Adrenal gland (tissue), 5 donors: ENCODE measurements around the gene CLCN5.

ENCODE experiments used
- CTCF ChIP-seq, 6 experiments: fragments of 450-650 bp in 4 of 6; fragments of 200-600 bp in 2 of 6; sonication (generic) in 1 of 6; IDR thresholded peaks; 1 replicate in 5 of 6; 2 replicates in 1 of 6; pipeline versions ENCODE4 v1.5.1 to v1.8.0; 2016 to 2021; ENCODE audit warnings: antibody characterized with exemption in 6 of 6, mild to moderate bottlenecking in 2 of 6, moderate library complexity in 1 of 6
- POLR2A ChIP-seq, 2 donors: fragments of 450-650 bp; IDR thresholded peaks; one replicate each; pipeline ENCODE4 v1.6.1; 2017; ENCODE audit warnings: antibody characterized with exemption in 2 of 2, mild to moderate bottlenecking in 2 of 2, moderate library complexity in 1 of 2
- donor health status: DM: no; HTN: no; CAD: no.

- TF ChIP-seq CTCF (IDR thresholded peaks at IDR 0.05) (no peak), POLR2A (IDR thresholded peaks at IDR 0.05) (no peak)
Measured at GRCh38 chrX:49949961-49950360, 27.6 kb downstream of the CLCN5 start.
